ENCODE measurements around the gene RBM28. TPM values are rescaled to one million over a fixed set of nuclear protein-coding genes. Genes with fewer than 3 reads are reported as not detected.

RBM28 gene, protein sequence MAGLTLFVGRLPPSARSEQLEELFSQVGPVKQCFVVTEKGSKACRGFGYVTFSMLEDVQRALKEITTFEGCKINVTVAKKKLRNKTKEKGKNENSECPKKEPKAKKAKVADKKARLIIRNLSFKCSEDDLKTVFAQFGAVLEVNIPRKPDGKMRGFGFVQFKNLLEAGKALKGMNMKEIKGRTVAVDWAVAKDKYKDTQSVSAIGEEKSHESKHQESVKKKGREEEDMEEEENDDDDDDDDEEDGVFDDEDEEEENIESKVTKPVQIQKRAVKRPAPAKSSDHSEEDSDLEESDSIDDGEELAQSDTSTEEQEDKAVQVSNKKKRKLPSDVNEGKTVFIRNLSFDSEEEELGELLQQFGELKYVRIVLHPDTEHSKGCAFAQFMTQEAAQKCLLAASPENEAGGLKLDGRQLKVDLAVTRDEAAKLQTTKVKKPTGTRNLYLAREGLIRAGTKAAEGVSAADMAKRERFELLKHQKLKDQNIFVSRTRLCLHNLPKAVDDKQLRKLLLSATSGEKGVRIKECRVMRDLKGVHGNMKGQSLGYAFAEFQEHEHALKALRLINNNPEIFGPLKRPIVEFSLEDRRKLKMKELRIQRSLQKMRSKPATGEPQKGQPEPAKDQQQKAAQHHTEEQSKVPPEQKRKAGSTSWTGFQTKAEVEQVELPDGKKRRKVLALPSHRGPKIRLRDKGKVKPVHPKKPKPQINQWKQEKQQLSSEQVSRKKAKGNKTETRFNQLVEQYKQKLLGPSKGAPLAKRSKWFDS
- 35.1 TPM for total RNA-seq
- long read RNA-seq, full-length matches to known transcripts: 19 of 52 reads
- long read RNA-seq, partial matches to known transcripts: 12 of 52 reads
- long read RNA-seq, other reads (novel, unspliced or antisense): 21 of 52 reads

DNA sequence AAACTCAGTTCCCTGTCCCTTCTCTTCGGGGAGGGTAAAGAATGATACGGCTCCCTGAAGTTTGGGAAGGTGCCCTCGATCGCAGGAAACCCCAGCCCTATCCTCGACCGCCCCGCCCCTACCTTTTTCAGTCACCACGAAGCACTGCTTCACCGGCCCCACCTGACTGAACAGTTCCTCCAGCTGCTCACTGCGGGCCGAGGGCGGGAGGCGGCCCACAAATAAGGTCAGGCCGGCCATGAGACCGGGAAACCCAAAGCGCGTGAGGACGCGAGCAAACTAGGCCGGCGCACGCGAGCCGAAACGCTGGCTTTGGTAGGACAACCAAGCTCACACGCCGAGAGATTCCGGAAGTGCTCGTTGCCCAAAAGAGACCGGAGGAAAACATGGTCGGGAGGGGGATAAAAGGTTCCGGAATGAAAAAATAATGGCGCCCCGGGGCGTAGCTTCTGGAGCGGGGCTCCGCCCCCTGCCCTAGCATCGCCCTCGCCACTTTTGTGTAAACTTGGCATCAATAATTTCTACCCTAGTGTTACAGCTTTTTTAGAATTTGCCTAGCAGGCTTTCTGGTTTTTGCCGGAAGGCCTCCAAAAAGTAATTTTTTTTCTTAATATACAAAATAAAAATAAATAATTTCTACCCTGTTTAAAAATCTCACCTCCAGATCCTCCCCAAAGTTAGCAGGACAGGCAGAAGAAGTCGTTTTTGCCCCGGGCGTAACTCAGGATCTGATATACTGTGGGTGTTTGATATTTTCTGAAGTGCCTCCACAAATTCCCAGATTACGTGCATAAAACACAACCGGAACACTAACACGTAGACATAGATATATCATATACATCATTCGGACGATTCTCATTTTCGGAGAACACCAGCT lies at the start of gene RBM28:
TSS of gene RBM28 (minus strand) at position 355 of the 877 bp plus-strand sequence. CDS start at position 240, 115 bp downstream.
- DNase-seq (ENCODE audit: low spot score): peak; percentile 92
- intact Hi-C loops (cut with DNase I): no loop called here

DNA sequence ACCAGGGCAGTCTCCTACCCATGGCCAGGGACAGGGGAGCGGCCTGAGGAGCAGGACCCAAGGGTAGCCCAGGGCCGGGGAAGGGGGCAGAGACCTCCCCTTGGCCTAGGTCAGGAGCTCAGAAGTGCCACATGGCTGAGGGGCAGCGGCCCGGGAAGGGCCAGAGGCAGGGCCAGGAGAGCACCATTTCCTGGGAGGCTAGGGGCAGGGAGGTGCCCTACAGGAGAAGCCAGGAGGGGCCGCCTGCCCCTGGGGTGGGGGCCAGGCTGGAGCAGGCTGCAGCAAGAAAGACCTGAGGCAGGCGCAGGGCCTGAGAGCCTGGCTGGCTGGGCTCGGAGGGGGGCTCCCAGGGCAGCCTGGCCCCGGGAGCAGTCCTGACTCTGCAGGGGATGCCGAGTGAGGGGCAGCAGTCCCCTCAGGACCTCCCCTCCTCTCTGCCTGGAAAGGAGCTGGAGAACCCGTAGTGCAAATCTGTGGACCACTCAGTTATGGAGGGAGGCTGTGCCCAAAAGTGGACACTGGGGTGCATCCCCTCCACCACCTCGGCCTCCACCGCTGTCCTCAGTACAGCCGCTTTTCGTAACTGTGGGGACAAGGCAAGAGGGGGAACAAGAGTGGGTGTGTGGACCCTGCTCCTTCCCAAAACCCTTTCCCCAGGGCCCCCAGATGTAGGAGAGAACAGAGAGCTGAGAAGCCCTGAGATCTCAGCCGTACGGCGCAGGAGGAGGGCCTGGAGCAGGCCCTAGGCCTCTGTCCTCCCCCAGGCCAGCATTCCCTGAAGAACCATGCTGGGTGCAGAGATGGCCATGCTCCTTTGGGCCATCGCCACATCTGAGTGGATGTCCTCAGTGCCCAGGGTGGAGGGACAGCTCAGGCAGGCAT lies 49.0 kb upstream of the RBM28 start:
- DNase-seq (ENCODE audit: low spot score): no peak
- intact Hi-C loops (cut with DNase I): no loop called here

DNA sequence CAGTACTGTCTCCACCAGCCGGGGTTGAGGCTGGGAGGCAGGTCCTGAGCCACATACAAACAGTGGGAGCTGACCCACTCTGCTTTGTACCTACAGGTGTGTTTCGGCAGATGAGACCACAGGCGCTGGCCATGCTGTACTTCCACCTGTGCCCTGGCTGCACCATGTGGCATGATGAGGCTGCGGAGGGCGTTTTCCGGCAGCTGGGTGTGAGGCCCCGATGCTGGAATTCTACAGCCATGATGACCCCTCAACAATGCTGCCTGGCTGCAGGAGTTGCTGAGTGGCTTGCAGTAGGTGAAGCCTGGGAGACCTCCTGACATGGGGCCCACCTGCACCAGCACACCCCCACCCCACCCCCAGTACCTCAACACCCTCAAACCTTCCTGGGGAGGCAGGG lies 48.1 kb upstream of the RBM28 start:
- no peak for DNase-seq (ENCODE audit: low spot score)
- intact Hi-C loops (cut with DNase I): no loop called here

DNA sequence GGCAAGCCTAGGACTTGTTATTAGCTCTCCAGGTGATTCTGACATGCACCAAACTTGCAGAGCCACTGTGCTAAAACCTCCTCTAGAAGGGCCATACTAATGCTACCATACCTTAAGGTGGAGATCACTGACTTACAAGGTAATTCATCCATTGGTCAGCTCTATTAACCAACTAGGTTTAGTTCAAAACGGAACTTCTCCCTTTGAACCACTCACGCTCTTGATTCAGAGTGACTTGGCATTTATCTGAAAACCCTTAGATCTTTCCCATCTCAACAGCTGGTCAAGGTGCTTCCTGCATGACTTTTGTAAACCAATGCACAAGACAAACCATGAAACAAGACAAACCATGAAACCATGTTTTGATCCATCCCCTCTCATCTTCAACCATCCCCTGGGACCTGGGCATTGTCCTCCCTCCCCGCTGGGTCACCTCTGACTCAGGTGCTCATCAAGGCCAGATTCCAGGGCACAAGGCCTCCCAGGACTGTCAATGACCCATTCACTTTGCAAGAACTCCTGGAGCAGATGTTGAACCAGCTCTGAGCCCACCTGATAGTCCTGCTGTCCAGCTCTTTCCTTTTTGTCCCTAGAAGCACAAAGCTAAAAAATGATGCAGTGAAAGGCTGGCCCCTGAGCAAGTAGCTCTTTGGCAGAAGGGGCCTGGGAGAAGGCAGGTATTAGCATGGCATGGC lies 47.3 kb upstream of the RBM28 start:
- intact Hi-C loops (cut with DNase I): no loop called here

DNA sequence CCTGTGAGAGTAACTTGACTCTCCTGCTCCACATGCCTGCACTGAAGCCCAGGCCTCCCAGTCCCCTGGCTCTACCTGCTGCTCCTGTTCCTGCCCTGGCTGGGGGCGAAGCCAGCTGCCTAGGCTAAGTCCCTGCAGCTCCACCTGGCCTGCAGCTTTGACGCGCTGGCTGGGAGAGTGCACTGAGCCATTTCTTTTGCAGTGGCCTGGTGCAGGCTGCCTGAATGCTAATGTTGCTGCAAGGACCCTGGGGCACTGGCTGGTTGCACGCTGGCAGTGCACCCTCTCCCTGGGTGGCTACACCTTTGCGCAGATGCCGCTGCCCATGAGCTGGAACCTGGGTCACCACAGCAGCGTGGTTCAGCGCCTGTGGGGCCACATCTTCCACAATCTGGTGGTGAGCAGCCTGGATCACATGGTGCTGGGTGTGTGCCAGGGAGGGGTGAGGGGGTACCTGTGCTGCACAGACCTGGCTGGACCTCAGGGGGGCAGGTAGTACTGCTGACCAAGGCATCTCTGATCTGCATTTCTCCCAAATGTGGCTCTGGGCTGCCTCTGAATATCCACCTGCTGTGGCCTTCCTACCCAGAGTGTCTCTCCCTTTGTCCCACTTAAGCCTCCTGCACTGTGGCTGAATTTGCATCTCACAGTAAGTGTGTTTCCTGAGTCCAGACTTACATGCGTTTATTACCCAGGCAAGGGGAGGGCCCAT lies 46.1 kb upstream of the RBM28 start:
- DNase-seq (ENCODE audit: low spot score): no peak
- intact Hi-C loops (cut with DNase I): no loop called here

More for the DNA sequence above, 47.3 kb upstream of the RBM28 start:
- no peak for DNase-seq (ENCODE audit: low spot score)

DNA sequence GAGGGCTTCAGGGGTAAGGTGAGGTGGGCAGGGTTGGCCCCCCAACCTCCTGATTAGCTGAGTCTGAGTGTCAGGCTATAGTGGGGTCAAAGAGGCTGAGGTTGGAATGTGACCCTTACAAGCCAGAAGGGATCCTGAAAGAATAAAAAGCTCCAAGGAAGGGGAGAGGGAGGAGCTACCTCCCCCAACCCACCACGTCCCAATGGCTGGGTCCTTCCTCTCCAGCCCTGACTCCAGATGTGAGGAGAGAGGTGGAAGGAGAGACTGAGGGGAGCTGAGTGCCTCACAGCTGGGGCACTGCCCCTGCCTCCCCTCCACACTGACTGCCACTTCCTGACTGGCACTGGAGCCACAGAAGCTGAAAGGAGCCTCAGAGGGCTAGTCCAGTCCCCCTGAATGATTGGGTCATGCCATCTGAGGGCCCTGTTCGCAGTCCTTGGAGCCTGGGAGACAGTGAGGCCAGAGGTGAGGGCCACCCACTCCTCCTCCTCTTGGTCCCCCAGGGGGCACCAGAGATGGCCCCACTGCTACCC lies 45.4 kb upstream of the RBM28 start:
- intact Hi-C loops (cut with DNase I): no loop called here
- DNase-seq (ENCODE audit: low spot score): no peak

DNA sequence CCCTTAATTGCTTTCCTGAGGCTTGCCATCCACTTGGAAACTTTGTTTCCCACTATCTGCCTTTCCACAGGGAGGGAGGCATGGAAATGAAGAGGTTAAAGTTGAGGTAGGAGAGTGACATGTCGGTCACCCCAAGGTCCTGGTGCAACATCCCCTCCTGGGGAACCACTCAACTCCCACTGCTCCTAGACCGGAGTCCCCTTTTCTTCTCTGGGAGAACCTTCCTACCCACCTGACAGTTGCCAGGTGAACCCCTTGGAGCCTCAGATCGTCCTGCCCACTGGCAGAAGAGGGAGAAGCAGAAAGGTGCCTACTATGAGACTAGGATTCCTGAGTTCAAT lies 44.4 kb upstream of the RBM28 start:
- intact Hi-C loops (cut with DNase I): no loop called here
- DNase-seq (ENCODE audit: low spot score): no peak

DNA sequence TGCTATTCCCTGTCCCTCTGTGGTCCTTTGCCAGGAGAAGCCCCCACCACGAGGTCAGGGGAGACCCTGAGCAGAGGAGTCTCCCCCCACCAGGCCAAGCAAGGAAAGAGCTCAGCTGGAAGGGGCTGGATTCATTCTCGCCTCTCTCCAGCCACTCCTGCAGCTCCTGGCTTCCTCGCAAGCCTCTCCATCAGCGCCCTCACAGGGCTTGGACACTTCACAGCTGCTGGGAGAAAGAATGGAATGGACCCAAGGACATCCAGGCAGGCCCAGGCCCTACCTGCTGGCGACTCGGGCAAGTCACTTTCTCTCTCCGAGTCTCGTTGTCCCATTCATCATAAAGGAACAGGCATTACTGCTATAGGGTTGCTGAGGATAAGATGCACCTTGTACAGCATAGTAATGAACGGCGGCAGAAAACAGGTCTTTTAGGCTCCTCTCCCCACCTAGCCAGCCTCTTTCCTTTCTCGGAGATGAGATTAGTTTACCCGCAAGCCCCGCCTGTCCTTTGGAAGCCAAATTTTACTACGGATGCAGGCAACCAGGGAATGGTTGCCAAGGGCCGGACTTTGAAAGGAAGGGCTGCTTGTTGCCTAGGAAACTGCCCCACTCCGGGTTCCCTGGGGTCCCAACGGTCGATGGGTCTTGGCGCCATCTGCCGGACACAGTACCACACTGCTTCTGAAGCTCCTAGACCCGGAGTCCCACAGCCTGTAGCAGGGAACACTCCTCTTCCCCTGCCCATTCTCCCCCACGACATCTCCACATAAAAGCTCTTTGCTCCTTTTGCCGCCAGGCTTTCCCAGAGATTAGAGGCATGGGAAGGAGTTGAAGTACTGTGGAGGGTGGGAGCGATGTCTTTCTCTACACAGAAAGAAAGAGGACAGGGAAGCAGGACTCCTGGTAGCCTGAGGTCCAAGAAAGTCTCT lies 43.8 kb upstream of the RBM28 start:
- intact Hi-C loops (cut with DNase I): loop anchor here (1.0 to 2.0 kb wide), 2 partner anchors 35 to 39 kb away; no protein-coding TSS in a partner anchor
- peak; percentile 88 for DNase-seq (ENCODE audit: low spot score)

DNA sequence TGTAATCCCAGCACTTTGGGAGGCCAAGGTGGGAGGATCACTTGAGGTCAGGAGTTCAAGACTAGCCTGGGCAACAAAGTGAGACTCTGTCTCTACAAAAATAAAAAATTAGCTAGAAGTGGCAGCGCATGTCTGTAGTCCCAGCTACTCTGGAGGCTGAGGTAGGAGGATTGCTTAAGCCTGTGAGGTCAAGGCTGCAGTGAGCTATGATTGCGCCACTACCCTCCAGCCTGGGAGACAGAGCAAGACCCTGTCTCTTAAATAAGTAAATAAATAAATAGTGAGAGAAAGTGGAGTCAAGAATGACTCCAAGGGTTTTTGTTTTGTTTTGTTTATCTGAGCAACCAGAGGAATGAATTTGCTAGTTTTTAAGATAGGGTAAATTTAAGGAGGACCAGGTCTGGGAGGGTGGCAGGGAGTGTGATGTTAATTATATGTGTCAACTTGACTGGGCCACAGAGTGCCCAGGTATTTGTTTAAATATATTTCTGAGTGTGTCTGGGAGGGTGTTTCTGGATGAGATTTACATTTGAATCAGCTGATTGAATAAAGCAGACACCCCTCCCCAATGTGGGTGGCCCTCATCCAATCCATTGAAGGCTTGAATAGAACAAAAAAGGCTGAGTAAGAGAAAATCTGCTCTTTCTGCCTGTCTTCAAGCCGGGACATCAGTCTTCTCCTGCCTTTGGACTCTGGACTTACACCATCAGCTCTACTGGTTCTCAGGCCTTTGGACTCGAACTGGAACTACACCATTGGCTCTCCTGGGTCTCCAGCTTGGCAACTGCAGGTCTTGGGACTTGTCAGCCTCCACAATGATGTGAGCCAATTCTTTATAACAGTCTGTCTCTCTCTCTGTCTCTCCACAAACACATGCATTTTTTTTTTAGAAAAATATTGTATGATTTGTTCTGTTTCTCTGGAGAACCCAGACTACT lies 42.5 kb upstream of the RBM28 start:
- intact Hi-C loops (cut with DNase I): loop anchor here (2.0 kb wide), 1 partner anchor 37 kb away; no protein-coding TSS in a partner anchor
- no peak for DNase-seq (ENCODE audit: low spot score)

DNA sequence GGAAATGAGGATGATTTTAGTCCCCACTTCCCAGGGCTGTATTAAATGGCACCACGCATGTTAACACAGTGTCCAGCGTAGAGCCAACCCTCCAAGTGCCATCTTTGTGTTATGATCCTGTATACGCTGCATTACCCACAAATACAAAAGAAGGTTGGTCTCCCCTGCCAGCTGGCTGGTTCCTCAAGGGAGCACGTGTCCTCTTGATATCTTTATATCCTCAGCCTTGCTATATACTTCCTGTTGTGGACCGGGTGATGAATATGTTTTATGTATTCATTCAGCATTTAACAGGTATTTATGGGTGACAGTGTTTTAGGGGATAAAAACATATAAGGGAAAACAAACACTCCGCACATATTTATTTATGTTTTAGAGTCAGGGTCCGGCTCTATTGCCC lies 41.0 kb upstream of the RBM28 start:
- intact Hi-C loops (cut with DNase I): no loop called here
- no peak for DNase-seq (ENCODE audit: low spot score)

DNA sequence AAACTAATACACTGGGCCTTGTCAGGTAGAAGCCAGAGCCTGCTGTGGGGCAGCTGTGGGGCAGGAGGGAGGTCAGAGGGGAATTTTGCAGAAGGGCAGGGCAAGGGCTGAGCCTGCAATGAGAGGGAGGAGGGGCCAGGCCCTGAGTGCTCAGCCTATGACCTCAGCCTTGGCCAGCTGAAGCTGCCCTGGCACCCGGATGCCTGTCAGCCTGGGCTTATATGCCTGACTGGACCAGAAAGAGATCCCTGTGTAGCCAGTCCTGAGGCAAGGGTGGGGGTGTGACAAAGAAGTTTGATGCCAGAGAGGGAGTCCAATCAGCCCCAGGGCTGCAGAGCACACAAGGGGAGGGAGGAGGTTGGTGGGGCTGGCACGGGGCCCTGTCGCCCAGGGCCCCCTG lies 40.1 kb upstream of the RBM28 start:
- no peak for DNase-seq (ENCODE audit: low spot score)
- intact Hi-C loops (cut with DNase I): no loop called here

DNA sequence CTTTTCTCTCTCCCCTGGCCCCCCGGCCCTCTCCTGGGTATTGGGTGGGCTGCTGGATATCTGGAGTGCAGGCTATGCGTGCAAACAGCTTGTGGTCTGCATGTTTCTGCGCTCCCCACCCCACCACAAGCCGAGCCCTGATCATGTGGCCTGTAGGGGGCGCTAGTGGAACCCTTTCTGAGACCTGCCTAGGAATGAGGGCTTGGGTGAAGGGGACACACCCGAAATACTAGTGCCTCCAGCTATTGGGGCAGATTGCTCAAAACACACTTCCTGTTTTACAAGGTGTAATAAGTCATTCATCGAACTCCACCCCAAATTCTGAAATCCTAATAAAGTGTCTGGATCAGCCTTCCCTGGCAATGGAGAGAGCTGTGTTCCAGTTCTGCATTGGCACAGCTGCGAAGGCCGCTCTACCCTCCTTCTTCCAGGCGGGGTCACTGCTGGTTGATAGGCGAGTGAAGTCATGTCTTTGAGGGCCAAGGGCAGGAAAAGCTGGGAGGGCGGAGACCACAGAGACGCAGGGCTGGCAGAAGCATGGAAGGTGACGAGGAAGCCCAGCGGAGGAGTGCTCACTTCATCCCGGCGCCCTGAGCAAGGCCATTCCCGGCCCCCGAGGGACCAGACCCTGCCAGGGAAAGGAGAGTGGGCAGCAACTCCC lies 37.6 kb upstream of the RBM28 start:
- intact Hi-C loops (cut with DNase I): no loop called here
- no peak for DNase-seq (ENCODE audit: low spot score)

DNA sequence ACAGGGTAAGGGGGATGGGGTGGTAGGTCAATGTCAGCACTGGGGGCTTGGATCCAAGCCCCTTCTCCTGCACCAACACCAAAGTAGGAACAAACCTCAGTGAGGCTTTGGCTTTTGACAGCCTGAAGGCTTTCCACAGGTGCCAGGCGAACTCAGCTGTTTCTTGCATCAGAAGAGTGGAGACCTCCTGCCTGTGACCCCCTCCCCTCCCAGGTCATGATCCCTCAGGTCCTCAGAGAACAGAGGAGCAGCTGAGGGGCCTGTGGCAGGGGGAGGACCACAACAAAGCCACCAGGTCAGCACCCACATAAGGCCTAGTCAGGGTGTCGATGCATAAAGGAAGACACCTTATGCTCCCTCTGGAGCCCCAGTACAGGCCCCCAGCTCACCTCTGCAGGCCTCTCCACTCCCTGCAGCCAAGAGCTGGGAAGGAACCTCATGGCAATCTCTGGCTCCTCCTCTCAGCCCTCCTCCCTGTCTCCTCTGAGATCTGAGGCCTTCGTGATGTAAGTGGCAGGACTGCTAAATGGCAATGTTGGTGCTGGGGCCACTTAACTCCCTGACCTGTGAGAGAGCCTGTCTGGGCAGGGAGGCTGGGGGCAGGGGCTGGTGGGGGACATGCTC lies 36.9 kb upstream of the RBM28 start:
- DNase-seq (ENCODE audit: low spot score): no peak
- intact Hi-C loops (cut with DNase I): no loop called here

DNA sequence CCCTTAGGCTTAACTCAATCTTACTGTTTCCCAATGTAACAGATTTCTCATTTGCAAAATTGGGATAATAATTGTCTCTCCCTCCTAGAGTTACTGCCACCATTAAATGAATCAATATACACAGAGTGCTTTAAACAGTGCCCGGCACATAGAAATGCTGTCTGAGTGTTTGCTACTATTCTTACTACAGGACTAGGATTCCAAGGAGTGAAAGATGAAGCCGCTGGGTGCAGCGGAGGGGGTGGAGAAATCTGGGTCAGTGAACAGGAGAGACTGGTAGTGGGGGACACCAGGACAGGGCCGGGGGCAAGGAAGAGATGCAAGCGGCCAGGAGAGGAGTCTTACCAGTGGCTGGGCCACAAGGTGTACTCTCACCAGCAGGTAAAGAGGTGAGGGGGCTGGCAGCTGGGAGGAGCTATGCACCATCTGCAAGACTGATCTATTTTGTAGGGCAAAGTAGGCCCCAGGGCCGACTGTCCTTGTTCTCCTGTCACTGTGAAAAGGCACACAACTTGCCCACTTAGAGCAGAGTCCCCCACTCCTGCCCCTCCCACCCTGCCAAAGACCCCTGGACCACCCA lies 36.3 kb upstream of the RBM28 start:
- DNase-seq (ENCODE audit: low spot score): no peak

More for the DNA sequence above, 36.3 kb upstream of the RBM28 start:
- intact Hi-C loops (cut with DNase I): no loop called here
